GM19372 (cell line): ENCODE data around the gene DENND2D.

ENCODE experiments used
- ATAC-seq: cut with Tn5 transposase; IDR thresholded peaks from one replicate; pipeline ENCODE4 v1.9.1; 2021; ENCODE audit warnings: mild to moderate bottlenecking, low read depth, moderate library complexity; ENCODE audit not compliant: unreplicated experiment

DENND2D gene

DNA sequence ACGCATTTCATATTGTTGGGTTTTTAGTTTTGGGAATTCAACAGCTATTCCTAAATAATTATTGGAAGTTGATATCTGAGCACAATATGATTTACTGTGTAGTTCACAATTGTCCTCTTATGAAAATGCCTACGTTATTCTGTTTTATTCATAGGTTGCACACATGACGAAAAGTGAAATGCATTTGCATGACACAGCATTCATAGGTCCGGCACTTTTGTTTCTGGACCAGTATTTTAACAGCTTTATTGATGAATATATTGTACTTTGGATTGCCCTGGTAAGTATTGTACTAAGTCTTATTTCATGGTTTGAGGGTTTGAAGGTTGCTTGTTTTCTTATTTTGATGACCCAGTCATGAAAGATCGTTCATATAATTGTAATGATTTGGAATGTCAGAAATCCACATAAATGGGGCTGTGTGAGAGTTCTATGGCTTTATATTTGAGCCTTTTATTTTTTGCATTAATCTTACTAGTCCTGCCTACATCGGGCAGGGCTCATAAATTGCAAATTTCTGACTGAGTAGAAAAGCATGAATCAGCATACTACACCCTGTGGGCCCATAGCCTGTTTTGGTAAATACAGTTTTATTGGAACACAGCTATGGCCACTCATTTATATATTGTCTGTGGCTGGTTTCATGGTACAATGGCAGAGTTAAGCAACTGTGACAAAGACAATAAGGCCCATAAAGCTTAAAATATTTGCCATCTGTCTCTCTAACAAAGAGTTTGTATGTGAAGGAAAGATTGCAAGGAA lies 17.0 kb downstream of the DENND2D start:
- no peak for ATAC-seq

DNA sequence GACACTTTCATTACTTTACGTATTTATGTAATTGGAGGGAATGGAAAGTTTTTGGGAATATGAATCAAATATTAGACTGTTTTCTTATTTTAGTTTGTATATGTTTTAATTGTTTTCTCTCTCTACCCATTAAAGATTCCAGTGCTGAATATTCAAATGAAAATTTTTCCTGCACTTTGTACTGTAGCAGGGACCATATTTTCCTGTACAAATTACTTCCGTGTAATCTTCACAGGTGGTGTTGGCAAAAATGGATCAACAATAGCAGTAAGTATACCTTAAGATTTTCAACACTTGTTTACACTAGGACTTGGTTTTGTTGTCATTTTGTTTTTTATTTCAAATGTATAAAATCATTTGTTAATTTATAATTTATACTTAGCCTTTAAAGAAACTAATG lies 18.4 kb downstream of the DENND2D start:
- ATAC-seq = no peak

DNA sequence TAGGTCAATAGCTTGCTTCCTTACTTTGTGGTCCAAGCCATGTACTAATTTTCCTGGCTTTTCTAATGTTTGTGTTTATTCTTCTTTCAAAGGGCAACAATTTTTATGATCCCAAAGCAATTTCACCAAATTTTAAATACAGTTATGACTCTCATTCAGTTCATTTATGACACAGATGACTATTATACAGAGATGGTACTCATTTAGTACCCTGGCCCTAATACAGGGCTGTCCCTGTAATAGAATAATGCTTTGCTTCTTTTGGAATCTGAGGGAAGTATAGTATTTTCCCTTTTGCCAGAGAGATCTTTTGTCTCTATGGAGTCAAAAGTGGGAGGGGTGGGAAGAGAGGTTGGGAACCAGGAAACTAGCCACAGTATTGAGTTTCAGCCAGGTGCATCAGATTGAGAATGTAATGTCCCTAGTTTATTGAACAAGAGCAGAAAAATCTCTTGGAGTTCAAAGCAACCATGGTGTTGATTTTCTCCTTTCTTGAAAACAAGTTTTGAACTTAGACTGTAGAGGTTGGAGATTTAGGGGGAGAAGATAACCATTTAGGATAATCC lies 20.4 kb downstream of the DENND2D start:
- no peak for ATAC-seq

DNA sequence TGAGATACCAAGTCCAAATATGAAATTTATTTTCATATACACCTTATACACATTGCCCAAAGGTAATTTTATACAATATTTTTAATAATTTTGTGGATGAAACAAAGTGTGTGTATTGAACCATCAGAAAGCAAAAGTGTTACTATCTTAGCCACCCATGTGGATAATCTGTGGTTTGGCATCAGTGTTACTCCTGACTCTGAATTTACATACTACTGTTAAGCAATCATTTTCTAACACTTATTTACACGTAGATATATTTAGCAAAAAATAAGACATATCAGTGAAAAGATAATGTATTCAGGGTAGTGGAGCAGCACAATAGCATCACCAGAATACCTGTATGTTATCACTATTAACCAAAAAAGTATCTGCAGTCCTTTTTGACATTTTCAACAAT lies 23.8 kb downstream of the DENND2D start:
- ATAC-seq = no peak

DNA sequence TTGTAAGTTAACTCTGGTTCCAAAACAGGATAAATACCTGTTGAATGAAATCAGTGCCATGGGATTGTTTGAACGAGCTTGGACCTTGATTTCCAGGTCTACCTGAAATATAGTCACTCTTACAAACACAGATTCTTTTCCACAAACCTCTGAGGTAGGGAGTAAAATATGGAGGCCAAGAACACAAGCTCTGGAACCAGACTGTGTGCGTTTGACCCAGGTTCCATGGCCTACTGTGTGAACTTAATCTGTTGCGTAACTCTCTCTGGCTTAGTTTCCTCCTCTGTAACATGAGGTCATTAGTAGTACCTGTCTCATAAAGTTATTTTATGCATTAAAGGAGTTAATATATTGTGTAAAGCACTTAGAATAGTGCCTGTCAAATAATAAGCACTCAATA lies 25.1 kb downstream of the DENND2D start:
- no peak for ATAC-seq

DNA sequence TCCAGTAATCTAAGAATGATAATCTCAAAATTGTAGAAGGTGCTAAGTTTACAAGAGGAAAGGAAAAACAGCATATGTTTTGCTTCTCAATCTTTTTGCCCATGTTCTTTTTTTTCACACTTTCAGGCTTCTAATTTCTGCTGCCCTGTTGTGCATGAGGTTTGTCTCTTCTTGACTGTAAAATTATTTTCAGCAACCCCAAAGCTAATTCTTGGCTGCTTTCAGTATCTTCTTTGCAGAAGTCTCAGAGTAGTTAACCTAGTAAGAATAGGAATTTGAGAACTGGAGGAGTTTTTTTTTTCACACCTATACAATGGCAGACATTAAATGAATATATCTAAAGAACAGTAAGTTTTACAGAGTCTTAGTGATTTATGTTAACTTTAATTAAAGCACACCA lies 26.4 kb downstream of the DENND2D start:
- no peak for ATAC-seq

DNA sequence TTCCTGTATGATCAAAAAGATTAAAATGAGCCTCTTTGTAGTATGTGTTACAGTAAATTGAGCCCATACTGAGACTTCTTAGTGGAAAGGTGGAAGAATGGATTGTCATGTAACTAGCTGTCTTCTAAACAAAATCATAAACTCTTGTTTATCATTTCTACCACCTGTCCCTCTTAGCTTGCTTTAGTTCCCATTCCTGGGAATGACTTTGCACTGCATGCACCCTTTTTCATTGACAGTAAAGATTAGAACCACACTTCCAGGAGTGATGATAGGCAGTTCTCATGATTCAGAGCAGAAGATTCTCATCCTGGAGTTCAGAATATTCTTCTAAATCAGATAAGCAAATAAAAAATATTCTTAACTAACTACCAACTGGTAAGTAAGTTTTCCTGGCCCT lies 28.0 kb downstream of the DENND2D start:
- no peak for ATAC-seq

DNA sequence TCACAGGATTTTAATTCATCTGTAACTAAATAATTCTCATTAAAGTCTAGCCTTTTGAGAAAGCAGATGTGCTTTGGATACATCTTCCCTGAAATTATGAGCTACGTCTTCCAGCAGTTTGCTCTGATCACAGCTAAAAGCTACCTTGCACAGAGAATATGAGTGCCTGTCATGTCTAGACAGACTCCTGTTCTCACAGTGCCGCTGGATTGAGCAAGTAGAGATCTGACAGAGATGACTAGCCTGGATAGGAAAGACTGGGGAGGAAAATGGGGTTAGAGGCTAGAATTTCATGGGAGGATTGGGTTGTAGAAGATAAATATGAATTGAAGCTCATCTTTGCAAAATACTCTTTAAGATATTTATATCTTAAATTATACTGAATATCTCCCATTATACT lies 36.3 kb downstream of the DENND2D start:
- ATAC-seq = no peak

DNA sequence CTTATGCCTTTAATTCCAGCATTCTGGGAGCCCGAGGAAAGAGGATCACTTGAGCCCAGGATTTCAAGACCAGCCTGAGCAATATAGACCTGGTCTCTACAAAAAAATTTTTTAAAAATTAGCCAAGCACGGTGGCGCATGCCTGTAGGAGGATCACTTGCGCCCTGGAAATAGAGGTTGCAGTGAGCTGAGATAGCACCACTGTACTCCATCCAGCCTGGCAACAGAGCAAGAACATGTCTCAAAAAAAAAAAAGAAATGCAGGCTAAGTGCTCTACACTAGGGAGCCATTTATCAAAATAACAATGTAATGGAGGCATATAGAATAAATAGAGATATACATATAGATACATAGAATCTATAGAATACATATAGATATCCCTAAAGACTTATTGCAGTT lies 37.1 kb downstream of the DENND2D start:
- ATAC-seq = no peak

DNA sequence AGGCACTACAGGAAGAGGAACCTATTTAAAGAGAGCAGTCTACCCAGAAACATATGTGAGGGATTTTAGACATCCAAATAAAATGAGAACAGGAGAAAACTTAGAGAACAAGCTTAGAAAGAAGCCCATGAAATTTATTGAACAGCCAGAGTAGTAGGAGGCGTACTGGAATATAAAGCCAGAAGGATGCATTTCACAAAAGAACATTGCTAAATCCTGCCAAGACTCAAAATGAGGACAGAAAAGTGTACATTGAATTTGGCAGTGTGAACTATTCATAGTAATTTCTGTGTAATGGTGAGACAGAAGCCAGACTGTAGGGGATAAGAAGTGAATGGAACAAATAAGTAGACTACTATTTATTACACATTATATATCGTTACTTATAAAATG lies 38.0 kb downstream of the DENND2D start:
- no peak for ATAC-seq

DNA sequence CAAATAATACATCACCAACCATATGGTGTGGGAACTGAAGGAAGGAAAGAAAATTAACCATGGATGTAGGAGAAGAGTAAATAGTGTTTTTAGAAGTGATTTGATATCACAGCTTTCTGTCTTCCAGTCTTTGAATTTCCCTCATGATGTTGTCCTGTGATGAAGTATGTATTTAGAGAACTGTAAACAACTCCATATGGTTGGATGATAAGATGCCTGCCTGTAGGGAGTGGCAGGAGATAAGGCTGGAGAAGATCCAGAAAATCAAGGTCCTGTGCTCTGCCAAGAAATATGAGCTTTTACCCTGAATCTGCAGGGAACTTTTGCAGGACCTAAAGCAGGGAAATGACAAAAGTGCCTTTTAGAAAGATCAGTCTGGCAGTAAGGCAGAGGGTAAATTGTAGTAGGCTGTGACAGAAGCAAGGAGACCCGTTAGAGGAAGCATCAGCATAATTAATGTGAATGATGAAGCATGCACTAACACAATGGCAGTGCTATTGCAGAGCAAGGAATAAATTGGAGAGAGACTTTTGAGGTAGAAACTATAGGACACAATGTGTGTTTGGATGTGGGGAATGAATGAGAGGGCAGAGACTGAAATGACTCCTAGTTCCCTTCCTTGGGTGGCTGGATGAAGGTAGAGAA lies 38.5 kb downstream of the DENND2D start:
- no peak for ATAC-seq

DNA sequence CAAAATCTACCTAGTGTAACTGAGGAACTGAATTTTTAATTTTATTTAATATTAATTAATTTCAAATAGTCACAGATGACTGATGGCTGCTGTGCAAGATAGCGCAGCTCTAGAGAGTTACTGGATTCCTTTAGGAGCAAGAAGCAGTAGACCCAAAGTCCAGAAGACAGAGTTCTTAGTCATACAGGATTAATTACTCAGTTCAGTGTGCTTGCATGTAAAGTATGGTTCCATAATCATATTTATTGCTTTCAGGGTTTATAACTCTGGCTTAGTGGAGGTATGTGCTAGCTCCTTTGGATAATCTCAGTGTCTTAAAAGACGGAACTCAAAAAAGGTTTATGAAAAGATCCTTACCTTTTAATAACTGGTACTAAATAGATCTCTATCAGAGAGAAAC lies 43.0 kb downstream of the DENND2D start:
- ATAC-seq = no peak

DNA sequence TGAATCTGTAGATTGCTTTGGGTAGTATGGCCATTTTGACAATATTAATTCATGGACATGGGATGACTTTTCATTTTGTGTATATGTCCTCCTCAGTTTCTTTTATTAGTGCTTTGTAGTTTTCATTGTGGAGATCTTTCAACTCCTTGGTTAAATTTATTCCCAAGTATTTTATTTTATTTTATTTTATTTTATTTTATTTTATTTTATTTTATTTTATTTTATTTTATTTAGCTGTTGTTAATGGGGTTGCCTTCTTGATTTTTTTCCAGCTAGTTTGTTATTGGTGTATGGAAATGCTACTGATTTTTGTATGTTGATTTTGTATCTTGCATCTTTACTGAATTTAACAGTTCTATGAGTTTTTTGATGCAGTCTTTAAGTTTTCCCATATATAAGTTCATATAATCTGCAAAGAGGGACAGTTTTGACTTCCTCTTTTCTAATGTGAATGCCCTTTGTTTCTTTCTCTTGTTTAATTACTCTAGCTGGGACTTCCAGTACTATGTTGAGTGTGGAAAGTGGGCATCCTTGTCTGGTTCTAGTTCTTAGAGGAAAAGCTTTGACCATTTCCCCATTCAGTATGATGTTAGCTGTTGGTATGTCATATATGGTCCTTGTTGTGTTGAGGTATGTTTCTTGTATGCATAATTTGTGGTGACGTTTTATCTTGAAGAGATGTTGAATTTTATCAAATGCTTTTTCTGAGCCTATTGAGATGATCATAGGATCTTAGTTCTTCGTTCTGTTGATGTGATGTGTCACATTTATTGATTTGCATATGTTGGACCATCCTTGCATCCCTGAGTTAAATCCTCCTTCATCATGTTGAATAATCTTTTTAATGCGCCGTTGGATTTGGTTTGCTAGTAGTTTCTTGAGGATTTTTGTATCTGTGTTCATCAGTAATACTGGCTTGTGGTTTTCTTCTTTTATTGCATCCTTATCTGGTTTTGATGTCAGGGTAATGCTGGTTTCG lies 46.1 kb downstream of the DENND2D start:
- ATAC-seq = no peak

DNA sequence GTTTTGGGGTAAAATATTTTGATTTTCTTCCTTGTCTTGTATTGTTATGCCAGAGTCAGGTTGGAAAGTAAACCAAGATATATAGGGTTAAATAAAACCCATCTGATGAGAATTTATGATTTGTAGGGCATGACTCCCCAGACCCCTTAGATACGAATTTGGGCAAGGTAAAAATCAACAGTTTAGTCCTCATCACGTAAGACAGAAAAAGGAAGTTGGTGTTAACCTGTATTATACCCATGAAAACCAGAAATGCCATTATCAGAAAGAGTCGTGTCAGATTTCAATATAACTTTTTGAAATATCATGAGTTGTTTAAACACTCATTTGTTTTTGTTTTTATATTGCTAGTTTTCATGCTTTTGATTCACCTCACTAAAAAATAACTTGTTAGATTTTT lies 48.6 kb downstream of the DENND2D start:
- ATAC-seq = no peak

DNA sequence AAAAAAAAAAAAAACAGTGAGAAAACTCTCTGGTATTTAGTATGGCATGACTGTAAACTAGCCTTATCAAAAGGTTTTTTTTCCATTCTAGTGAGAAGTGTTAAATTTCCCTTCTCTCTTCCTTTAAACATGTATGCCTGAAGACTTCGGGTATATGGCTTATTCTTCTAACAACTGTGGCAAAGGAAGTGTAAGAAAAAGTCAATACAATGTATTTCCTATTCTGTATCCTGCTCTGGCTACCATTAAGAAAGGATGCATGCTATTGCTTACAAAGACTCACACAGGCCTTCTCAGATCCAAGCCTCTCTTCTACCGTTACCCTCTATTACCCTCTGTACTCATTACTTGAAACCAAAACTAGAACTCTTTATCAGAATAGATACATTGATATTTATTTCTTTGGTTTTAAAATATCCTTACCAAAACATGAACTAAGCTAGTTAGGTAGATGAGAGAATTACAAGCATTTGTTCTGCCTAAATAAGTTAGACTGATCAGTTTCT lies 52.0 kb downstream of the DENND2D start:
- ATAC-seq = no peak

DNA sequence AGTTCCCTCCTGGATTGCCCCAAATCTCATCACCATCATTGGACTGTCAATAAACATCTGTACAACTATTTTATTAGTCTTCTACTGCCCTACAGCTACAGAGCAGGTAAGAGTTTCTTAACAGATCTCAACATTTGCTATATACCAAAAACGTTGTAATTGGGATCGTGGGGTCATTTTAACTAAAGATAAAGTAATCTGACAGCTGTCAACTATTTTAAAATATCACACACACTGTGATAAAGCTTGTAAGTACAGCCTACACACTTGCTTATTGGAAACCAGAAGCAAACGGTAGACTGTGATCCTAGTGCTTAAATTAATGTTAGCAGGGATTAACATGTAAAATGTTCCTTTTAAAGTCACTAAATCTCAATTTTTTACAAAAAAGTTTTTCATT lies 52.5 kb downstream of the DENND2D start:
- no peak for ATAC-seq

DNA sequence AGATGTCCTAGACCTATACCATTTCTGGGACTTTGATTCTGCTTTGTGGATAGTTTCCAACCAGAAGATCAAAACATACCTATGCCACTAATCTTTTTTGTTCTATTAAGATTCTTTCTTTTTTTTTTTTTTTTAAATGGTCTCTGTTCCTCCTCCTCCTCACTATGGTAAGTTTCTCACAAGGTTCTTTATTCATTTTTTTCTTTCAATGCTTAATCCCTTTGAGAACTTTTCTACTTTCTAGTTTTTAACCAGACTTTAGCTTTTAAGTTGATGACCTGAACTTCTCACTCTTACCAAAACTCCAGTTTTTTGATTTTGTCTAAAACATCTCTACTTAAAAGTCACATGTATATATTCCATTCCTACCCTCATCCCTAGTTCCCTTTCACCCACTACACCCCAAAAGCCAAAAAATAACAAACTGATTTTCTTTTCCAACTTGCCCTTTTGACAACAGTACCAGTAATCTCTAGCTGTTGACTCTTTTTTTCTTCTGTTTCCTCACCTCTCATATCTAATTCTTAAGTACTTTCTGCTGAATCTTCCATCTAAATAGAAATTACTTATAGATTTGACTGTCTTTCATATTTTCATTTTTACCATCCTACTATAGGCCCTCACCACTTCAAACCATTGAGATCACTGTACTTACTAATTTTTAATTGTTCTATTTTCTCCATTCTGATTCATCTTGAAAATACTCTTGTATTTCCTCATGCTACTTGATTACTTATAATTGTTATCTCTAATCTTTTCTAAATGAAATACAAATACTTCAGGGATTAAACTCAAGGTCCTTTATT lies 54.3 kb downstream of the DENND2D start:
- no peak for ATAC-seq

DNA sequence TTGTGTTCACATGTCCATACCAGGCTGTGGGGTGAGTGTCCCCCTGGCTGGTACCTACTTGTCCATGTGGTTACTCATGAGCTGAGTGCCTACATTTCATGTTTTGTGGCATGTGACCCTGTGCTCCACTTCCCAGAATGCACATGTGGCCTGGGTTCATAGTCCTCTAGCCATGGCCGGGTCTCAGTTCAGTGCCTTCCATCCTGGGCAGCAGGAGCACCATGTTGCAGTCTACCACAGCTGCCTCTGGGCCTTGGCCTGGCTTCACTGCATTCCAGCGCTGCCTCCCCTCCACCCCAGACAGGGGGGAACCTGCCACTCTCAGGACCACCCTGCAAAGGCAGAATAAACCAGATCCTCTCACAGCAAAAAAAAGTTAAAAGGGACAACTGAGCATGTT lies 54.9 kb downstream of the DENND2D start:
- no peak for ATAC-seq

DNA sequence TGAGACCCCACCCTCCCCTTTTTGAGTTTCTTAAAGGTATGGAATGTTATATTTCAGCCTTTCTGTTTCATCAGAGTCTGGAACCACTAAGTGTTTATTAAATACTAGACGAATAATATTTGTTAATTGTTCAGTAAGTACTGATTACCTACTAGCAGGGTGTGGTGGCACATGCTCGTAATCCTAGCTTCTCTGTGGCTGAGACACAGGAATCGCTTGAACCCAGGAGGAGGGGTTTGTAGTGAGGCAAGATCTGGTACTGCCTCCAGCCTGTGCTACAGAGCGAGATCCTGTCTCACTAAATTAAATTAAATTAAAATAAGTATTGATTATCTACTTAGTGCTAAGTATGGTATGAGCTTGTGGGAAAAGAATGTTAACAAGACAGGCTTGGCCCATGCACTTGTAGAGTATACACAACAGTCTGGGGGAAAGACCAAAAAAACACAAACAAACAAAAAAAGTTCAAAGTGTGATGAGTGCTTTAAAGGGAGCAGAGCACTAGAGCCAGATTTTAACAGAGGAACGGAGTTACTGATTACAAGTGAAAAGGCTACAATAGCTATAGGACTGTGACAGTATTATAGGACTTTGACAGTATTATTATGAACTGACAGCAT lies 58.0 kb downstream of the DENND2D start:
- ATAC-seq = no peak
